Mammary epithelial cell (primary cell): ENCODE measurements around the gene MYRF.

Experiments used
- EZH2 ChIP-seq: IDR thresholded peaks from 2 replicates; pipeline ENCODE4 v1.6.1; 2012; ENCODE audit warnings: low read length, inconsistent platforms, borderline replicate concordance
- TF ChIP-seq, protein P1 (sequence below), 2 donors: IDR thresholded peaks in 1 of 2; conservative IDR thresholded peaks in 1 of 2; 2 replicates each; pipeline ENCODE4 v1.5.1; 2011 to 2012; ENCODE audit warnings: inconsistent platforms in 2 of 2, low read length in 2 of 2, mild to moderate bottlenecking in 2 of 2, control low read depth in 1 of 2, low read depth in 1 of 2; ENCODE audit not compliant: insufficient read depth in 1 of 2; ENCODE audit errors: extremely low read depth in 1 of 2

DNA sequence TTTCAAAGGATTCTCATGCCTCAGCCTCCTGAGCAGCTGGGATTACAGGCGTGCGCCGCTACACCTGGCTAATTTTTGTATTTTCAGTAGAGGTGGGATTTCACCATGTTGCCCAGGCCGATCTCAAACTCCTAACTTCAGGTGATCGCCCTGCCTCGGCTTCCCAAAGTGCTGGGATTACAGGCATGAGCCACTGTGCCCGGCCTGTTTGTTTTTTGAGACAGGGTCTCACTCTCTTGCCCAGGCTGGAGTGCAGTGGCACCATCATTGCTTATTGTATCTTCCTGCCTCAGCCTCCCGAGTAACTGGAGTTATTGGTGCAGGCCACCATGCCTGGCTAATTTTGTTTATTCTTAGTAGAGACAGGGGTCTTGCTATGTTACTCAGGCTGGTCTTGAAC lies 83.8 kb downstream of the MYRF start:
- TF ChIP-seq, protein P1, sequence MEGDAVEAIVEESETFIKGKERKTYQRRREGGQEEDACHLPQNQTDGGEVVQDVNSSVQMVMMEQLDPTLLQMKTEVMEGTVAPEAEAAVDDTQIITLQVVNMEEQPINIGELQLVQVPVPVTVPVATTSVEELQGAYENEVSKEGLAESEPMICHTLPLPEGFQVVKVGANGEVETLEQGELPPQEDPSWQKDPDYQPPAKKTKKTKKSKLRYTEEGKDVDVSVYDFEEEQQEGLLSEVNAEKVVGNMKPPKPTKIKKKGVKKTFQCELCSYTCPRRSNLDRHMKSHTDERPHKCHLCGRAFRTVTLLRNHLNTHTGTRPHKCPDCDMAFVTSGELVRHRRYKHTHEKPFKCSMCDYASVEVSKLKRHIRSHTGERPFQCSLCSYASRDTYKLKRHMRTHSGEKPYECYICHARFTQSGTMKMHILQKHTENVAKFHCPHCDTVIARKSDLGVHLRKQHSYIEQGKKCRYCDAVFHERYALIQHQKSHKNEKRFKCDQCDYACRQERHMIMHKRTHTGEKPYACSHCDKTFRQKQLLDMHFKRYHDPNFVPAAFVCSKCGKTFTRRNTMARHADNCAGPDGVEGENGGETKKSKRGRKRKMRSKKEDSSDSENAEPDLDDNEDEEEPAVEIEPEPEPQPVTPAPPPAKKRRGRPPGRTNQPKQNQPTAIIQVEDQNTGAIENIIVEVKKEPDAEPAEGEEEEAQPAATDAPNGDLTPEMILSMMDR (conservative IDR thresholded peaks at IDR 0.05 in 1 of 2, IDR thresholded peaks at IDR 0.05 in 1 of 2; ENCODE audit: extremely low read depth in 1 of 2, insufficient read depth in 1 of 2, low read depth in 1 of 2, low read length in 2 of 2) = no peak
- TF ChIP-seq EZH2 = no peak
